BJ (cell line): ENCODE results near the gene ITPK1. TPM values are rescaled to one million over a fixed set of nuclear protein-coding genes. Genes with fewer than 3 reads are reported as not detected.

Experiments
- CTCF ChIA-PET: fragments of 350-600 bp; formaldehyde crosslinking; extraction: SDS; loops from one replicate; lab custom pipeline; 2021; ENCODE audit warnings: antibody characterized with exemption, inconsistent platforms; lab: Yijun Ruan, JAX
- POLR2A ChIA-PET: fragments of 300-600 bp; sonication (Branson Sonifier 250); formaldehyde crosslinking; extraction: SDS; loops from one replicate; lab custom pipeline; 2021; ENCODE audit warnings: antibody characterized with exemption; lab: Charles Lee
- DNase-seq: peaks from one replicate; pipeline ENCODE4 v3.0.0-alpha.2; 2011; ENCODE audit warnings: low read depth
- H3K27me3 ChIP-seq: 2 replicates; pipeline ENCODE4 v1.6.0; 2011; ENCODE audit warnings: low read length; ENCODE audit not compliant: control insufficient read depth, insufficient read depth
- H3K36me3 ChIP-seq: 2 replicates; pipeline ENCODE4 v1.5.1; 2011; ENCODE audit warnings: low read length; ENCODE audit not compliant: control insufficient read depth, insufficient read depth
- H3K4me3 ChIP-seq: 2 replicates; pipeline ENCODE4 v1.5.1; 2011; ENCODE audit warnings: low read depth, mild to moderate bottlenecking, control low read depth, low read length
- polyA plus RNA-seq: library from polyadenylated mRNA; depleted of rRNA; stranded (reverse); fragments of >200 nt; gene quantifications from 2 replicates; pipeline ENCODE4 v1.2.3, GENCODE V29; 2011
- TF ChIP-seq, protein P1 (sequence below): IDR thresholded peaks from 2 replicates; pipeline ENCODE4 v1.5.1; 2011; ENCODE audit warnings: low read depth, mild to moderate bottlenecking, control low read depth, inconsistent platforms, low read length, moderate library complexity; ENCODE audit not compliant: insufficient read depth

Gene ITPK1
- polyA plus RNA-seq, 1 experiment, result 49.0 TPM

DNA sequence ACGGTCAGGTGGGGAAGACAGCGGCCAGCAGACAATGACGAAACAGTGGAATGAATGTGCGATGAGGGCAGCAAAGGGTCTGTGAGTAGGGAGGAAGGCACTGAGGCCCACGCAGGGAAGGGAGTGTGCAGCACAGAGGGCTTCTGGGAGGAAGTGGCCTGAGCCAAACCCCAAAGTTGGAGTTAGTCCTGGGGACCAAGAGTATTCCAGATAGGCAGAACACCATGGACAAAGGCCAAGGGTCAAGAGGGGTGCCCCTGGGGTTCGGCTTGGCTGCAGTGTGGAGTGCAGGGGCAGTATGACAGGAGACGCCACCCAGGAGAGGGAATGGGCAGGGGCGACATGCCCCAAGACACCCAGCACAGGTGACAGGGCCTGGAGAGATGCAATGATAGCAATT lies 134.0 kb downstream of the ITPK1 start:
- TF ChIP-seq, protein P1, sequence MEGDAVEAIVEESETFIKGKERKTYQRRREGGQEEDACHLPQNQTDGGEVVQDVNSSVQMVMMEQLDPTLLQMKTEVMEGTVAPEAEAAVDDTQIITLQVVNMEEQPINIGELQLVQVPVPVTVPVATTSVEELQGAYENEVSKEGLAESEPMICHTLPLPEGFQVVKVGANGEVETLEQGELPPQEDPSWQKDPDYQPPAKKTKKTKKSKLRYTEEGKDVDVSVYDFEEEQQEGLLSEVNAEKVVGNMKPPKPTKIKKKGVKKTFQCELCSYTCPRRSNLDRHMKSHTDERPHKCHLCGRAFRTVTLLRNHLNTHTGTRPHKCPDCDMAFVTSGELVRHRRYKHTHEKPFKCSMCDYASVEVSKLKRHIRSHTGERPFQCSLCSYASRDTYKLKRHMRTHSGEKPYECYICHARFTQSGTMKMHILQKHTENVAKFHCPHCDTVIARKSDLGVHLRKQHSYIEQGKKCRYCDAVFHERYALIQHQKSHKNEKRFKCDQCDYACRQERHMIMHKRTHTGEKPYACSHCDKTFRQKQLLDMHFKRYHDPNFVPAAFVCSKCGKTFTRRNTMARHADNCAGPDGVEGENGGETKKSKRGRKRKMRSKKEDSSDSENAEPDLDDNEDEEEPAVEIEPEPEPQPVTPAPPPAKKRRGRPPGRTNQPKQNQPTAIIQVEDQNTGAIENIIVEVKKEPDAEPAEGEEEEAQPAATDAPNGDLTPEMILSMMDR, result no peak
- H3K27me3 ChIP-seq, result no peaks in the 10 kb centered on the region
- ChIA-PET POLR2A (no interaction called here), CTCF (interaction anchor here (1.9 kb wide), 1 partner anchor 30 kb away, joined by 5 read pairs; no protein-coding TSS in a partner anchor)
- H3K36me3 ChIP-seq, result no peaks in the 10 kb centered on the region
- no peak for DNase-seq
- no peak overlapping the region for H3K4me3 ChIP-seq

DNA sequence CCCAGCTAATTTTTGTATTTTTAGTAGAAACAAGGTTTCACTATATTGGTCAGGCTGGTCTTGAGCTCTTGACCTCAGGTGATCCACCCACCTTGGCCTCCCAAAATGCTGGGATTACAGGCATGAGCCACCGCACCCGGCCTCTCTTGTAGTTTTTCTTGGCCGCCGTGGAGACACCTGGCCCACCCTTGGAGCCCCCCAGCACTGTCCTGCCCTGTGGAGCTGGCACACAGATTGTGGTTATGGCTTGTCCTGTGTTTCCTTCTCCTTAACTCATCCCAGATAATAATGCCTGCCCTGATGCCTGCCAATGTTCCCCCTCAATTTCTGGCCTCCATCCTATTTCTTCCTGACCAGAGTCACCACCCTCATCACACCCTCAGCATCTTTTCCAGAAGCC lies 134.9 kb downstream of the ITPK1 start:
- POLR2A ChIA-PET, result no interaction called here
- CTCF ChIA-PET, result no interaction called here
- Histone ChIP-seq H3K36me3 (no peaks in the 10 kb centered on the region), H3K4me3 (no peak overlapping the region), H3K27me3 (no peaks in the 10 kb centered on the region)
- TF ChIP-seq, protein P1, result no peak
- DNase-seq, result no peak

DNA sequence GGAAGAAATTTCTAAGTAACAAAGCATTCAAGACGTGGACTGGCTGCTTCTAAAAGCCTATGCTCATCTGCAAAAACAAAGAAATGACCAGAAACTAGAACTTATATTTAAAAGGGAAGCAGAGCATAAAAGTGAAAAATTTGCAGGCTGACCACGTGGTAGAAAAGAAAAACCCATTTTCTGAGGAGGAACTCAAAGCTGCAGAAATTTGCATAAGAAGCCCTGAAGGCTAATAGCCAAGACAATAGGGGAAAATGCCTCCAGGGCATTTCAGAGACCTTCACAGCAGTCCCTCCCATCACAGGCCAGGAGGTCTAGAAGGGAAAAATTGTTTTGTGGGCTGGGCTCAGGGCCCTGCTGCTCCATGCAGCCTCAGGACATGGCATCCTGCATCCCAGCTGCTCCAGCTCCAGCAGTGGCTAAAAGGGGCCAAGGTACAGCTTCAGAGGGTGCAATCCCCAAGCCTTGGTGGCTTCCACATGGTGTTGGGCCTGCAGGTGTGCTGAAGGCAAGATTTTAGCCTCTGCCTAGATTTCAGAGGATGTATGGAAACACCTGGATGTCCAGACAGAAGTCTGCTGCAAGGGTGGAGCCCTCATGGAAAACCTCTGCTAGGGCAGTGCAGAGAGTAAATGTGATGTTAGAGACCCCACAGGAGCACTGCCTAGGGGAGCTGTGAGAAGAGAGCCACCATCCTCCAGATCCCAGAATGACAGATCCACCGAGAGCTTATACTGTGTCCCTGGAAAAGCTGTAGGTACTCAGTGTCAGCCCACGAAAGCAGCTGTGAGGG lies 137.3 kb downstream of the ITPK1 start:
- H3K4me3 ChIP-seq, result no peak overlapping the region
- H3K36me3 ChIP-seq, result no peaks in the 10 kb centered on the region
- no peaks in the 10 kb centered on the region for H3K27me3 ChIP-seq
- DNase-seq, result no peak
- POLR2A ChIA-PET, result no interaction called here
- TF ChIP-seq, protein P1, result no peak
- CTCF ChIA-PET, result interaction anchor here (1.0 to 1.1 kb wide), 3 partner anchors 129 to 161 kb away, joined by 3 read pairs; no protein-coding TSS in a partner anchor

DNA sequence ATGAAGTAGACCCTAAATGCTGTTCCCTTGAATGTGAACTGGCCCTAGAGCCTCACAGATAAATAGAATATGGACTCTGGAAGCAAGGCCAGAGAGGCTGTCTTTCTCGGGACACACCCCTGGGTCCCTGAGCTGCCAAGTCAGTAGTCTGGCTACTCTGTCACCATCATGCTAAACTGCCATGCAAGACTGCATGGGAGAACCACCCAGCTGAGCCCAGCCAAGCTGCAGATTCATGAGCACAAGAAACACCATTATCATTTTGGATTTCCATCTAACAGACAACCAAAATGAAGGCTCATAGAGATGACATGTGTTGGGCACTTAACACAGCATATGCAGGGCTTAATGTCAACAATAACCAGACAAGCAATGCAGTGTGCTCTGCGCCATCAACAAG lies 139.5 kb downstream of the ITPK1 start:
- Histone ChIP-seq H3K27me3 (no peaks in the 10 kb centered on the region), H3K4me3 (no peak overlapping the region), H3K36me3 (no peaks in the 10 kb centered on the region)
- ChIA-PET POLR2A (no interaction called here), CTCF (interaction anchor here (0.8 kb wide), 1 partner anchor 163 kb away, joined by 3 read pairs; no protein-coding TSS in a partner anchor)
- TF ChIP-seq, protein P1, result no peak
- no peak for DNase-seq

DNA sequence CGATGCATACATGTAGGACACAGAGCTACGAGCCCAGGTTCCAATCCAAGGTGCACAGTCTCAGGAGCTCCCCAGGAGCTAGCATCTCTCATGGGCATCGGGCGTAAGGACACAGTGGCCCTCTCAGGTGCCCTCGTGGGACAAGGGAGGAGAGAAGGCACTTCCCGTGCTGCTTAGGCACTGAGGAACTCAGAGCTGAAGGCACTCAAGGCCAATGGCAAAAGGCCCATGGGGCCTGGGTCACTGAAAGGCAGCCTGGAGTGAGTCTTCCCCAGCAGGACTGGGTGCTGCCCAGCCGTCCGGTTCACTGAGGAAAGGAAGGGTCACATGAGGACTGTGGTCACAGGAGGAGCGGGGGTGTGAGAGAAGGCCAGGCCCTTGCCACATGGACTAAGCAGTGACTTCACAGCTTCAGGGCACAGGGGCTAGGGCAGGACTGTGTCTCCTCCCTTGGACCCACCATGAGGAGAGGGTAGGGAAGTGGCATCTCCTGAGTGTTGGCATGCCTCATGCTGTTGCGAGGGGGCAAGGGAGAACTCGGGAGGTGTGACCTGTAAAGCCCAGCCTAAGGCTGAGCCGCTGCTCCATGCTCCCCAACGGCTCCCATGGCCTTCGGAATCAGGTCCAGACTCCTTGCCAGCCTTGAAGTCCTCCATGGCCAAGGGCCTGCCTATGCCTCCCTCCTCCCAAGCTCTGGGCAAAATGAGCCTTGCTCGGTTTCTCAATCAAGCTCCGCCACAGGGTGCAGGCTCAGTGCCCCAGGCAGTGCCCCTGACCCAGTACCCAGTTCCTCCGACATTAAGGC lies 141.0 kb downstream of the ITPK1 start:
- TF ChIP-seq, protein P1, result no peak
- ChIA-PET CTCF (interaction anchor here (0.9 to 2.3 kb wide), 7 partner anchors 9 to 165 kb away, joined by 3 to 7 read pairs (median 3); no protein-coding TSS in a partner anchor), POLR2A (no interaction called here)
- DNase-seq, result no peak
- no peaks in the 10 kb centered on the region for H3K36me3 ChIP-seq
- H3K27me3 ChIP-seq, result no peaks in the 10 kb centered on the region
- no peak overlapping the region for H3K4me3 ChIP-seq
